Hepatocyte (in vitro differentiated cells): Measurements from ENCODE around the gene SPINK2. TPM values are rescaled to one million over a fixed set of nuclear protein-coding genes. Genes with fewer than 3 reads are reported as not detected.

Experiments
- DNase-seq: peaks from one replicate; pipeline ENCODE4 v3.0.0-alpha.2; 2016; ENCODE audit warnings: low spot score
- H2AFZ ChIP-seq: fragments of 200-600 bp; sonication (generic); 2 replicates; pipeline ENCODE4 v1.6.0; 2016; ENCODE audit warnings: antibody characterized with exemption, mild to moderate bottlenecking
- H3K27ac ChIP-seq: fragments of 200-600 bp; sonication (generic); 2 replicates; pipeline ENCODE4 v1.5.1; 2016; ENCODE audit warnings: mild to moderate bottlenecking
- H3K27me3 ChIP-seq: fragments of 200-600 bp; sonication (generic); 2 replicates; pipeline ENCODE4 v1.6.1; 2016
- H3K36me3 ChIP-seq: fragments of 200-600 bp; sonication (generic); replicated peaks from 2 replicates; pipeline ENCODE4 v1.5.1; 2016; ENCODE audit warnings: low read depth; ENCODE audit not compliant: insufficient read depth
- H3K4me1 ChIP-seq: fragments of 200-600 bp; sonication (generic); 2 replicates; pipeline ENCODE4 v1.5.1; 2016; ENCODE audit warnings: mild to moderate bottlenecking, moderate library complexity; ENCODE audit not compliant: insufficient read depth
- H3K4me2 ChIP-seq: fragments of 200-600 bp; sonication (generic); 2 replicates; pipeline ENCODE4 v1.6.0; 2016
- H3K4me3 ChIP-seq: fragments of 200-600 bp; sonication (generic); 2 replicates; pipeline ENCODE4 v1.5.1; 2016; ENCODE audit warnings: mild to moderate bottlenecking
- H3K79me2 ChIP-seq: fragments of 200-600 bp; sonication (generic); 2 replicates; pipeline ENCODE4 v1.6.0; 2017; ENCODE audit warnings: mild to moderate bottlenecking
- H3K9me2 ChIP-seq: fragments of 200-600 bp; sonication (generic); replicated peaks from 2 replicates; pipeline ENCODE4 v1.6.0; 2017; ENCODE audit warnings: mild to moderate bottlenecking; ENCODE audit not compliant: insufficient read depth
- H3K9me3 ChIP-seq: fragments of 200-600 bp; sonication (generic); 2 replicates; pipeline ENCODE4 v1.5.1; 2016; ENCODE audit warnings: low read depth, mild to moderate bottlenecking
- H4K20me1 ChIP-seq: fragments of 200-600 bp; sonication (generic); 2 replicates; pipeline ENCODE4 v1.6.0; 2016; ENCODE audit warnings: mild to moderate bottlenecking; ENCODE audit not compliant: insufficient read depth, poor library complexity, severe bottlenecking
- CTCF ChIP-seq: fragments of 200-600 bp; sonication (generic); IDR thresholded peaks from 2 replicates; pipeline ENCODE4 v1.5.1; 2016; ENCODE audit warnings: antibody characterized with exemption, mild to moderate bottlenecking; ENCODE audit not compliant: poor library complexity
- EZH2 ChIP-seq: fragments of 200-600 bp; sonication (generic); IDR thresholded peaks from 2 replicates; pipeline ENCODE4 v1.6.1; 2016; ENCODE audit warnings: antibody characterized with exemption, mild to moderate bottlenecking, borderline replicate concordance
- EZH2phosphoT487 ChIP-seq: fragments of 200-600 bp; sonication (generic); IDR thresholded peaks from one replicate; pipeline ENCODE4 v1.6.1; 2018; ENCODE audit warnings: antibody characterized with exemption, mild to moderate bottlenecking, low read depth, moderate library complexity; ENCODE audit not compliant: unreplicated experiment, severe bottlenecking
- WGBS: methylation state at CpG from one replicate; pipeline ENCODE4 v1.1.6; 2016; ENCODE audit warnings: low lambda C conversion rate; ENCODE audit errors: missing lambda C conversion rate; 5-methylcytosine and 5-hydroxymethylcytosine counted together
- polyA plus RNA-seq: library from polyadenylated mRNA; unstranded; fragments of >200 nt; fragmentation: Nextera tagmentation; extraction: Ambion mirVana; gene quantifications from 2 replicates; pipeline ENCODE4 v1.2.1, GENCODE V29; 2016
- total RNA-seq: library from RNA; depleted of rRNA; stranded (reverse); fragments of >200 nt; gene quantifications from 2 replicates; pipeline ENCODE4 v1.2.3, GENCODE V29; 2014

Gene SPINK2
- total and polyA plus RNA-seq, 2 experiments from 2014 or later, result 0.77 TPM; not detected in 1

- no peaks in the 10 kb centered on the region for H3K36me3 ChIP-seq
- H3K27ac ChIP-seq, result no peak overlapping the region
- H3K4me1 ChIP-seq, result no peaks in the 10 kb centered on the region
- no peaks in the 10 kb centered on the region for H3K79me2 ChIP-seq
- no peaks in the 10 kb centered on the region for H4K20me1 ChIP-seq
- 57% methylated on average over 4 of the region's 4 CpGs for WGBS
- no peak overlapping the region for H3K4me2 ChIP-seq
- no peak overlapping the region for H2AFZ ChIP-seq
- no peaks in the 10 kb centered on the region for H3K9me2 ChIP-seq
- no peaks in the 10 kb centered on the region for H3K27me3 ChIP-seq
- H3K4me3 ChIP-seq, result no peak overlapping the region
- TF ChIP-seq EZH2phosphoT487 (no peak), EZH2 (no peak)
- no peak for DNase-seq
- no peaks in the 10 kb centered on the region for H3K9me3 ChIP-seq
These were observed 23.5 kb upstream of the SPINK2 start for GRCh38 chr4:56844802-56845580.

- no peaks in the 10 kb centered on the region for H3K27me3 ChIP-seq
- H3K4me1 ChIP-seq, result no peaks in the 10 kb centered on the region
- WGBS, result 63% methylated on average over 13 of the region's 13 CpGs
- no peak overlapping the region for H3K4me2 ChIP-seq
- peak overlapping the region; percentile 49 for H2AFZ ChIP-seq
- TF ChIP-seq EZH2phosphoT487, result no peak
- TF ChIP-seq CTCF, result peak; percentile 5
- TF ChIP-seq EZH2, result no peak
- no peak overlapping the region for H3K27ac ChIP-seq
- no peaks in the 10 kb centered on the region for H3K9me3 ChIP-seq
- DNase-seq, result peak; percentile 28
- H4K20me1 ChIP-seq, result no peaks in the 10 kb centered on the region
- no peak overlapping the region for H3K4me3 ChIP-seq
- no peaks in the 10 kb centered on the region for H3K79me2 ChIP-seq
- no peaks in the 10 kb centered on the region for H3K9me2 ChIP-seq
- no peaks in the 10 kb centered on the region for H3K36me3 ChIP-seq
These were observed 22.0 kb upstream of the SPINK2 start for GRCh38 chr4:56843421-56843899.

- no peak for DNase-seq
- TF ChIP-seq CTCF, result no peak
- no peak for TF ChIP-seq EZH2
- no peak for TF ChIP-seq EZH2phosphoT487
- Histone ChIP-seq H3K4me1 (no peaks in the 10 kb centered on the region), H3K4me3 (no peak overlapping the region), H4K20me1 (no peaks in the 10 kb centered on the region), H3K9me3 (no peaks in the 10 kb centered on the region), H3K36me3 (no peaks in the 10 kb centered on the region), H3K9me2 (no peaks in the 10 kb centered on the region), H3K79me2 (no peaks in the 10 kb centered on the region), H3K27me3 (no peaks in the 10 kb centered on the region), H3K27ac (no peak overlapping the region), H2AFZ (no peak overlapping the region), H3K4me2 (no peak overlapping the region)
- 98% methylated on average over 2 of the region's 2 CpGs for WGBS
These were observed 19.1 kb upstream of the SPINK2 start for GRCh38 chr4:56840559-56840958.

- TF ChIP-seq CTCF (no peak), EZH2 (no peak), EZH2phosphoT487 (no peak)
- no peak overlapping the region for H2AFZ ChIP-seq
- H3K79me2 ChIP-seq, result no peaks in the 10 kb centered on the region
- no peaks in the 10 kb centered on the region for H4K20me1 ChIP-seq
- no peak overlapping the region for H3K4me3 ChIP-seq
- no peak overlapping the region for H3K4me2 ChIP-seq
- H3K9me3 ChIP-seq, result no peaks in the 10 kb centered on the region
- no peaks in the 10 kb centered on the region for H3K27me3 ChIP-seq
- no peaks in the 10 kb centered on the region for H3K36me3 ChIP-seq
- DNase-seq, result no peak
- no peaks in the 10 kb centered on the region for H3K9me2 ChIP-seq
- H3K27ac ChIP-seq, result no peak overlapping the region
- no peaks in the 10 kb centered on the region for H3K4me1 ChIP-seq
- 93% methylated on average over 1 of the region's 1 CpG for WGBS
These were observed 7.5 kb upstream of the SPINK2 start for GRCh38 chr4:56828784-56829535.
